ENCODE data around the gene KCNV2. TPM values are rescaled to one million over a fixed set of nuclear protein-coding genes. Genes with fewer than 3 reads are reported as not detected.

The KCNV2 gene
- total and polyA plus RNA-seq, 2 donors: not detected

- 91% methylated on average over 13 of the region's 13 CpGs for WGBS
- Histone ChIP-seq H3K36me3 (ENCODE audit: insufficient read depth) (no peaks in the 10 kb centered on the region), H3K4me3 (ENCODE audit: low read depth, low read length) (no peak overlapping the region), H3K27ac (ENCODE audit: low read depth) (no peak overlapping the region), H3K4me1 (ENCODE audit: insufficient read depth) (no peaks in the 10 kb centered on the region)
- no peak for DNase-seq (ENCODE audit: extremely low spot score)
These were observed 9.5 kb downstream of the KCNV2 start for GRCh38 chr9:2726650-2727340.

- no peaks in the 10 kb centered on the region for H3K36me3 ChIP-seq (ENCODE audit: insufficient read depth)
- H3K4me3 ChIP-seq (ENCODE audit: low read depth, low read length): no peak overlapping the region
- DNase-seq (ENCODE audit: extremely low spot score): no peak
- 78% methylated on average over 2 of the region's 2 CpGs for WGBS
- no peak overlapping the region for H3K27ac ChIP-seq (ENCODE audit: low read depth)
- H3K4me1 ChIP-seq (ENCODE audit: insufficient read depth): no peaks in the 10 kb centered on the region
These were observed 10.1 kb downstream of the KCNV2 start for GRCh38 chr9:2727374-2727773.

DNA sequence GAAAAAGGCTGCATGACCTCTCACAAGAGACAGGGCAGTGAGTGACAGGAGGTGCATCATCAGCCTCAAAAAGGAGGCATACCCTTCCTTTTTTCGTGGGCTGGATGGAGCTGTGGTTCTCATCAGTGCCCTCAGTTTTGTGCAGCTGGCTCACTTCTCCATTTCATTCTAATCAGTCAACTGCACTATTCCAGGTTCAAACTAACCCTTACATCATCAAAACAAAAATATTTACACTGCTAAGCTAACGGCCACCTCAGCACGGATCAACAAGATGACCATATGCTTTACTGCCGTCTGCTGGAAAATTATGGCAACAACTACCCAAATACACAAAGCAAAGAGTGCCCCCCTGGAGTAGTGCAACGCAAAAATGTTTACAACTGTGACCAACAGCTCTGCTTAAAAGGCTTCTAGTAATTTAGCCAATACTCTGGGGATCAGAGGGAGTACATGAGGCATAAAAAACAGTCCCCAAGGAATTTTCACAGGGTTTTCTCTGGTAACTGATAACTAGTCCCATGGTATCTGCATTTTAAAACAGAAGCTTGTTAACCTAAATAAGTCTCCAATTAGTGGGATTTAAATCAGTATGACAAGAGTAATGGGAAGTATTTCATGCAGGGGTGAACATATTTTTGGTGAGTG, 10.8 kb downstream of the KCNV2 start:
- WGBS: 16% methylated on average over 5 of the region's 5 CpGs
- DNase-seq (ENCODE audit: extremely low spot score): no peak
- no peak overlapping the region for H3K27ac ChIP-seq (ENCODE audit: low read depth)
- H3K4me1 ChIP-seq (ENCODE audit: insufficient read depth): no peaks in the 10 kb centered on the region
- no peaks in the 10 kb centered on the region for H3K36me3 ChIP-seq (ENCODE audit: insufficient read depth)
- no peak overlapping the region for H3K4me3 ChIP-seq (ENCODE audit: low read depth, low read length)

DNA sequence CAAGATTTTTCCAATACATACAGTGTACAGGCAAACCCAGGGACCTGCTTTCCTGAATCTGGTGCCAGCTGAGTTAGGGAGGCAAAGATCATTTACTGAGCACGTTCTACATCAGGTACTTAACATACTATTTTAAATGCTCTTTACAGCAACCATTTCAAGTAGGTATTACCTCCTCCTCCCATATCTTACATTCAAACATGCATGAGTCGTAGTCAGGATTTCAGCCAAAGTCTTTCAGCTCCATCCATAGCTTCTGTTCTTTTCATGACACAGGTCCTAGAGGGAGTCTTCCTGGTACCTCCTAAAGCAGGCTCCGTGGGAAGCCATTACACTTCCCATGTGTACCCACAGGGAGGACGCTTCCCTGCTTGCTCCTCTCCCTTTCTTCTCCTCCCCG, 11.7 kb downstream of the KCNV2 start:
- no peak for DNase-seq (ENCODE audit: extremely low spot score)
- Histone ChIP-seq H3K4me3 (ENCODE audit: low read depth, low read length) (no peak overlapping the region), H3K4me1 (ENCODE audit: insufficient read depth) (no peaks in the 10 kb centered on the region), H3K36me3 (ENCODE audit: insufficient read depth) (no peaks in the 10 kb centered on the region), H3K27ac (ENCODE audit: low read depth) (no peak overlapping the region)
- WGBS: 91% methylated on average over 5 of the region's 5 CpGs

- Histone ChIP-seq H3K27ac (ENCODE audit: low read depth) (no peak overlapping the region), H3K36me3 (ENCODE audit: insufficient read depth) (no peaks in the 10 kb centered on the region), H3K4me1 (ENCODE audit: insufficient read depth) (no peaks in the 10 kb centered on the region), H3K4me3 (ENCODE audit: low read depth, low read length) (no peak overlapping the region)
- 62% methylated on average over 3 of the region's 3 CpGs for WGBS
- no peak for DNase-seq (ENCODE audit: extremely low spot score)
These were observed 12.4 kb downstream of the KCNV2 start for GRCh38 chr9:2729721-2730120.

DNA sequence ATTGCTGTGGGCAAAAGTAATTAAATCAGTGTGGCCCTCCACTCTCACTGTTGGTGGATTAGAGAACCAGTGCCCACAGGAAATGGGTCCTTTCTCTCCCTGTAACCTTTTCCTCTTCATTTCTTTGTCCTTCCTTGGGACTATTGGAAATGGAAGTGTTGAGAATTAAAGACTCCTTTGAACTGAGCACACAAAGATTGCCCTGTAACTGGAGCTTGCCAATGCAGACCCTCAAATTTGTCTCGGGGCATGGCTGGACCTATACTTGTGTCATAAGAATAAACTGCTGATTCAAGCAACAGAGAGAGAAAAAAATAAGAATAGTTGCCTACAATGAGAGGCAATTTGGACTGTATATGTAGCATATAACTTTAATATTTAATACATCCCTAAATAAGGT, 13.7 kb downstream of the KCNV2 start:
- H3K4me3 ChIP-seq (ENCODE audit: low read depth, low read length): no peak overlapping the region
- DNase-seq (ENCODE audit: extremely low spot score): no peak
- no peaks in the 10 kb centered on the region for H3K4me1 ChIP-seq (ENCODE audit: insufficient read depth)
- 97% methylated on average over 1 of the region's 1 CpG for WGBS
- H3K36me3 ChIP-seq (ENCODE audit: insufficient read depth): no peaks in the 10 kb centered on the region
- no peak overlapping the region for H3K27ac ChIP-seq (ENCODE audit: low read depth)

DNA sequence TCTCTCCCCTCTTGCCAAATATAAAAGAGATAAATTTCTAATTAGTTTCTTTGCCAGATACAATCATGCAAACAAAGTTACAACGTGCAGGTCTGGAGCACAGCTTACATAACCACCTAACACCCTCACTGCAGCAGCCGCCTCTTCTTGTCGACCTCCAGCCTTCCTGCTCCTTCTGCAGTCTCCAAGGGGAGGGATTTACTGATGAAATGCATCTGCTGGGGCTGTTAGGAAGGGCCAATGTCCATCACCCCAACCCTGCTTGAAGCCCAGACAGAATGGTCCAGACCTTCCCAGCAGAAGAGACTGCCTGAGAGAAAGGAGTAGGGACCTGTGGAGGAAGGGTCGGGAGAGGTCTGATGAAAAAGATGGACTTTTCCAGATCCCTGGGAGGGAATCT, 15.2 kb downstream of the KCNV2 start:
- DNase-seq (ENCODE audit: extremely low spot score): no peak
- WGBS: 58% methylated on average over 4 of the region's 4 CpGs
- H3K27ac ChIP-seq (ENCODE audit: low read depth): no peak overlapping the region

DNA sequence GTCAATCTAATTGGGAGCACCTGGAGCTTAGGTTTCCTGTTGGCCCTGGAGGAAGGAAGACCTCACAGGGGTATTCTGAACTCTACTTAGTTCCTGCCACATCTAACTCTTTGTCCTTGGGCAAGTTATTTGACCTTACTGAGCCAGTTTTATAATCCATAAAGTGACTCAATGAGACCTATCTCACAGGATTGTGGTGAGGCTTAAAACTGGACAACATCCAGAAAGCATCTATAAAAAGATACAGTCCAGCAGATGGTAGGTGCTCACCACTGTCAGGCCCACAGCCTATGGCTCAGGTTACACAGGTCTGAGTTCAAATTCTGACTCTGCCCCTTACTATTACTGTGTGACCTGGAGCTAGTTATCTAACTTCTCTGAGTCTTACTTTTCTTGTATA, 23.3 kb downstream of the KCNV2 start:
- no peak for DNase-seq (ENCODE audit: extremely low spot score)
- Histone ChIP-seq H3K4me3 (ENCODE audit: low read depth, low read length) (no peak overlapping the region), H3K4me1 (ENCODE audit: insufficient read depth) (no peaks in the 10 kb centered on the region), H3K27ac (ENCODE audit: low read depth) (no peak overlapping the region), H3K36me3 (ENCODE audit: insufficient read depth) (no peaks in the 10 kb centered on the region)

More for the DNA sequence above, 15.2 kb downstream of the KCNV2 start:
- Histone ChIP-seq H3K4me3 (ENCODE audit: low read depth, low read length) (no peak overlapping the region), H3K36me3 (ENCODE audit: insufficient read depth) (no peaks in the 10 kb centered on the region), H3K4me1 (ENCODE audit: insufficient read depth) (no peaks in the 10 kb centered on the region)

DNA sequence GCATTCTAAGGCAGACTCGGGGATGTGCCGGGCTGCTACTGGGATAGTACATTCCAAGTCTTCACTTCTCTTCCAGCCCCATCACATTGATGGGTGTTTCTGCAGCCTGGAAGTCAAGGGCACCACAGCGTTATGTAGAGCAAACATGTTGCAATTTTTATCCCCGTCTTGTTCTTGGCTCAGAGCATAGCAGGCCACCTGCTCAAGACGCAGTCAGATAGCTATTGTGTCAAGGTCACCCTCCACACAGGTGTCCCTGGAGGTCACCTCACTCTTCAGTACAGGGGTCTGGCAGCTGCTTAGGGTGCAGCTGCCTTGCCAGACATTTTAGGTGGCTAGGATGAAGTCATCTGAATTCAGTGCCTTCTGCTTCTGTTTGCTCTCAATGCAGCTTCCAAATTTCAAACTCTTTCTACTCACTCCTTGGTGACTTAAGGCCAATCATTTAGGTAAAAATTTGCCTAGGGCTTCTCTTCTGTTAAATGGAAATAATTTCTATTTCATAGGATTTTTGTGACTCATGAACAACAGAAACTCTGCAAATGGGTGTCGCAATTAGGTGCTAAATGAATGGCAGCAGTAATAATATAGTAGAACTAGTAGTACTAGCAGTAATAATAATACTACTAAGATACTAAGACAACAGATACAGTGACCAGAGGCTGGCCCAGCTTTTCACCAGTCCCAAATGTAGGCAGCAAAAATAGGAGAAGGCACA, 24.3 kb downstream of the KCNV2 start:
- Histone ChIP-seq H3K4me3 (ENCODE audit: low read depth, low read length) (no peak overlapping the region), H3K27ac (ENCODE audit: low read depth) (no peak overlapping the region), H3K4me1 (ENCODE audit: insufficient read depth) (no peaks in the 10 kb centered on the region), H3K36me3 (ENCODE audit: insufficient read depth) (no peaks in the 10 kb centered on the region)
- DNase-seq (ENCODE audit: extremely low spot score): no peak
- 93% methylated on average over 6 of the region's 6 CpGs for WGBS

DNA sequence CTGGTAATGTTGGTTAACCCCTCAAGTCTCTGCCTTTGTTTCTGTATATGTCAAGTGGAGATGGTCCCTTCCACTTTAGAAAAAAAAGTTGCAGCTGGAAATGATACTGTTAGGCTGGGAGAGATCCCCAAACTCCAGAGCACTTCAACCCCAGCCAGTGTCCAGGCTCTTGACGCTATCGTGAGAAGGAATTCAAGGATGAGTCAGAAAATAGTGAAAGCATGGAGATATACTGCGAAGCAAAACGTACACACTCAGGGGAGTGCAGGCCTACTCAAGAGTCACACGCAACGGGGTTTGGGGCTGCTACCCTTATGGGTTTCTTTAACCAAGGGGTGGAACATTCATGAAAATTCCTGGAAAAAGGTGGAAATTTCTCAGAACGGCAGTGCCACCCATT, 24.9 kb downstream of the KCNV2 start:
- no peak for DNase-seq (ENCODE audit: extremely low spot score)

DNA sequence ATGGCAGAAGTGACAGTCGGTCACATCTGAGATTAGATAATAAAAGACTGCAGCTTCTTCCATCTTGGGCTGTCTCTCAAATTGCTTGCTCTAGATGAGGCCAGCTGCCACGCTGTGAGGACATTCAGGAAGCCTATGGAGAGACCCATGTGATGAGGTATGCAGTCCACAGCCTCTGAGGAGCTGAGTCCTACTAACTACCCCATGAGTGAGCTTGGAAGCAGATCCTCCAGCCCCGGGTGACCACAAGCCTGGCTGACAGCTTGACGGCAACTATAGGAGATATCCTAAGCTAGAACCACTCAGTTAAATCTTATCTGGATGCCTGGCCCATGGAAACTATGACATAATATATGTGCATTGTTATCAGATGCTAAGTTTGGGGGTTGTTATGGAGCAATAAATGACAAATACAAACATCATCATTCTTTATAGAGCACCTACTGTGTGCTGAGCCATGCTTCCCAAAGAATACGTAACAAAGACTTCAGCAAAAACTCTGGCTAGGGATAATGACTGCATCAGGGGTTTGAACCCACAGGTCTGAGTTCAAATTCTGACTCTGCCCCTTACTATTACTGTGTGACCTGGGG, 26.7 kb downstream of the KCNV2 start:
- DNase-seq (ENCODE audit: extremely low spot score): no peak
- H3K27ac ChIP-seq (ENCODE audit: low read depth): no peak overlapping the region
- H3K4me3 ChIP-seq (ENCODE audit: low read depth, low read length): no peak overlapping the region
- H3K36me3 ChIP-seq (ENCODE audit: insufficient read depth): no peaks in the 10 kb centered on the region
- 85% methylated on average over 5 of the region's 5 CpGs for WGBS
- no peaks in the 10 kb centered on the region for H3K4me1 ChIP-seq (ENCODE audit: insufficient read depth)

More for the DNA sequence above, 24.9 kb downstream of the KCNV2 start:
- no peak overlapping the region for H3K4me3 ChIP-seq (ENCODE audit: low read depth, low read length)
- H3K36me3 ChIP-seq (ENCODE audit: insufficient read depth): no peaks in the 10 kb centered on the region
- no peaks in the 10 kb centered on the region for H3K4me1 ChIP-seq (ENCODE audit: insufficient read depth)
- 91% methylated on average over 7 of the region's 7 CpGs for WGBS
- no peak overlapping the region for H3K27ac ChIP-seq (ENCODE audit: low read depth)

DNA sequence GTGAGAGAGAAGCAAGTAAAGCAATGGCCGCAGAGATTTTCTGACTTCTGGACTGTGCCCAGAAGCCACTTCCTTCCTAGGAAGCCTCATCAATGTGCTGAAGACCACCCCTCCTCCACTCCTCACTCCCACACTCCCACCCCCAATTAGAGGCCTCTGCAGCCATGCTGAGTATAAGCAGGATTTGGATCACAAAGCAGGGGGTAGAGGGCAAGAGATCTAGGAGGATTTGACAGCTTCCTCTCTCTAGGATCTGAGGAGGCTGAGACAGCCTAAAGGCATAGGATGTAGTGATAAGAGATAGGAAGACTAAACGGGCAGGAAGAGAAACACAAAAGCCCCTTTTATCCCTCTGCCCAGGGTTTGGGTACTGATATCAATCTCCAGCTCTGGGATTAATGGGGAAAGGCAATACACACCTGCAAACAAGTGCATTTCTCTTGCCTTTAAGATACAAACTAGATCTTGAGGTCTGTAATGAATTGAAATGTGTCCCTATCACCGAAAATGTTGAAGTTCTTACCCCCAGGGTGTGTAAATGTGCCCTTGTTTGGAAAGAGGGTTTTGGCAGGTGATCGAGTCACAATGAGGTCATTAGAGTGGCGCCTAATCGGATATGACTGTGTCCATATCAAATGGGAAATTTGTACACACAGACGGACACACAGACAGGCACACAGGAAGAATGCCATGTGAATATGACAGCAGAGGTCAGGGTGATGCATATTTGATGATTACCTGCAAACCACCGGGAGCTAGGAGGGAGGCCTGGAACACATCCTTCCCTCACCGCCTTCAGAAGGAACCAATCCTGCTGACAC, 28.5 kb downstream of the KCNV2 start:
- DNase-seq (ENCODE audit: extremely low spot score): no peak
- Histone ChIP-seq H3K36me3 (ENCODE audit: insufficient read depth) (no peaks in the 10 kb centered on the region), H3K4me3 (ENCODE audit: low read depth, low read length) (no peak overlapping the region), H3K27ac (ENCODE audit: low read depth) (no peak overlapping the region), H3K4me1 (ENCODE audit: insufficient read depth) (no peaks in the 10 kb centered on the region)
- WGBS: 81% methylated on average over 9 of the region's 9 CpGs

DNA sequence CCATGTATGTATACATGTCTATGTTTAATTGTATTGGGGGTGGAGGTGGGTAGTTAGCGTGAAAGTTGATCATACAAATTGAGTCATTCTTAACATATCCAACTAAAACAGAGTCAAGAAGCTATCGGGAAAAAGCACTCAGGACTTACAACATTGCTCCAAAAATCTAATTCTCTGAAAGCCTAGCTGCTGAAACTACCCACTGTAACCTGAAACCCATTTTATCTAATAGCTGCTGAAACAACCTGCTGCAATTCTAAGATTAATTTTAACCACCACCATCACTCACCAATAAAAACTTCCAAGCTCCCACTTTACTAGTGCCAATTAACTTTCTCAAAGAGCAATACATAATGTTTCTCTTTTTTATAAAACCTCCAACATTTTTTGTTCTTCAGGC, 32.2 kb downstream of the KCNV2 start:
- no peak overlapping the region for H3K27ac ChIP-seq (ENCODE audit: low read depth)
- WGBS: 96% methylated on average over 2 of the region's 2 CpGs
- no peaks in the 10 kb centered on the region for H3K36me3 ChIP-seq (ENCODE audit: insufficient read depth)
- no peak for DNase-seq (ENCODE audit: extremely low spot score)
- H3K4me3 ChIP-seq (ENCODE audit: low read depth, low read length): no peak overlapping the region
- H3K4me1 ChIP-seq (ENCODE audit: insufficient read depth): no peaks in the 10 kb centered on the region
